Lung (tissue), 12 donors: ENCODE measurements around the gene CELSR1. TPM values are rescaled to one million over a fixed set of nuclear protein-coding genes. Genes with fewer than 3 reads are reported as not detected.

ENCODE experiments used
- ATAC-seq: fragments of 200-7000 bp; cut with Tn5 transposase; one replicate; pipeline ENCODE4 v1.9.1; 2020; ENCODE audit warnings: moderate number of reproducible peaks; ENCODE audit not compliant: insufficient read depth, low FRiP score
- DNase-seq, 3 donors: peaks; one replicate each; pipeline ENCODE4 v3.0.0-alpha.2; 2013 to 2017
- H3K27ac ChIP-seq, 2 donors: one replicate each; pipeline ENCODE4 v1.5.1; 2013; ENCODE audit warnings: mild to moderate bottlenecking in 2 of 2, moderate library complexity in 2 of 2, control low read depth in 1 of 2, inconsistent platforms in 1 of 2, low read depth in 1 of 2, low read length in 1 of 2
- H3K27me3 ChIP-seq, 3 donors: one replicate each; pipeline ENCODE4 v1.5.1; 2013; ENCODE audit warnings: low read length in 2 of 3; ENCODE audit not compliant: control insufficient read depth in 3 of 3, insufficient read depth in 3 of 3
- H3K36me3 ChIP-seq, 4 donors: one replicate each; pipeline ENCODE4 v1.5.1; 2013; ENCODE audit warnings: low read length in 4 of 4, mild to moderate bottlenecking in 1 of 4, moderate library complexity in 1 of 4; ENCODE audit not compliant: control insufficient read depth in 4 of 4, insufficient read depth in 4 of 4
- H3K4me1 ChIP-seq, 5 donors: one replicate each; pipeline ENCODE4 v1.5.1; 2013; ENCODE audit warnings: low read length in 5 of 5, mild to moderate bottlenecking in 2 of 5, moderate library complexity in 1 of 5; ENCODE audit not compliant: control insufficient read depth in 5 of 5, insufficient read depth in 5 of 5
- H3K4me3 ChIP-seq: one replicate; pipeline ENCODE4 v1.5.1; 2013; ENCODE audit warnings: mild to moderate bottlenecking, control low read depth, moderate library complexity
- H3K9ac ChIP-seq, 2 donors: one replicate each; pipeline ENCODE4 v1.5.1; 2013; ENCODE audit warnings: low read length in 2 of 2, control low read depth in 1 of 2; ENCODE audit not compliant: insufficient read depth in 1 of 2
- H3K9me3 ChIP-seq, 4 donors: one replicate each; pipeline ENCODE4 v1.5.1; 2013; ENCODE audit warnings: low read length in 3 of 4, mild to moderate bottlenecking in 1 of 4, moderate library complexity in 1 of 4; ENCODE audit not compliant: control insufficient read depth in 4 of 4, insufficient read depth in 3 of 4
- WGBS, 2 donors: extraction: QIAGEN DNeasy Blood & Tissue Kit; methylation state at CpG; one replicate each; pipeline ENCODE4 v1.1.7; 2013; 5-methylcytosine and 5-hydroxymethylcytosine counted together
- polyA plus RNA-seq, 2 donors: library from polyadenylated mRNA; stranded (reverse); fragments of 200-250 nt; gene quantifications; one replicate each; pipeline ENCODE4 v1.2.1, GENCODE V29; 2013
- total RNA-seq, 2 donors: library from RNA; depleted of rRNA in 1 of 2; stranded (reverse); fragments of >200 nt in 1 of 2; gene quantifications; one replicate each; pipeline ENCODE4 v1.2.1, GENCODE V29; 2014 to 2021
- TF ChIP-seq, protein P1 (sequence below): IDR thresholded peaks from 2 replicates; pipeline ENCODE4 v1.5.1; 2012; ENCODE audit warnings: mild to moderate bottlenecking; ENCODE audit errors: control extremely low read depth, extremely low read depth
- donor health status: control.
- donor health status: control.
- donor health status: Bipolar disorder and iron deficiency.
- donor health status: healthy.
- donor health status: DM: yes; HTN: yes; CAD: no.

CELSR1 gene
- total and polyA plus RNA-seq, 4 donors: 14.0 to 65.9 (median 32.7) TPM

DNA sequence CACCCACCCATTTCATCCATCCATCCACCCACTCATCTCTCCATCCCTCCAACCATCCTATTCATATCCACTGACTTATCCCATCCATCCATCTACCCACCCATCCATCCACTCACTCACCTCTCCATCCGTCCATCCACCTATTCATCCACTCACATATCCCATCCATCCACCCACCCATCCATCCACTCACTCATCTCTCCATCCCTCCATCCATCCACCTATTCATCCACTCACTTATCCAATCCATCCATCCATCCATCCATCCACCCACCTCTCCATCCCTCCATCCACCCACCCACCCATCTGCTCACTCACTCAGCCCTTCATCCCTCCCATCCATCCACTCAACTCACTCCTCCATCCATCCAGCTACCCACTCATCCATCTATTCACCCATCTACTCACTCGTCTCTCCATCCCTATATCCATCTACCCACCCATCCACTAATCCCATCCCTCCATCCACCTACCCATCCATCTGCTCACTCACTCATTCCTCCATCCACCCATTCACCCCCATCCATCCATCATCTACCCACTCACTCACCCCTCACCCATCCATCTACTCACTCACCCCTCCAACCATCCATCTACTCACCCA, 165.7 kb downstream of the CELSR1 start:
- Histone ChIP-seq H3K4me1 (peaks cover 0 to 8% (median 0%) of the 10 kb centered on the region in 5 donors), H3K27me3 (no peaks in the 10 kb centered on the region), H3K27ac (no peak overlapping the region), H3K4me3 (no peak overlapping the region), H3K36me3 (peaks cover 0 to 5% (median 0%) of the 10 kb centered on the region in 4 donors), H3K9me3 (peaks cover 0 to 6% (median 0%) of the 10 kb centered on the region in 4 donors), H3K9ac (no peak overlapping the region)
- ATAC-seq (no peak), DNase-seq (no peak)
- WGBS, 2 donors: 91% methylated on average over 2 of the region's 2 CpGs
- TF ChIP-seq, protein P1, sequence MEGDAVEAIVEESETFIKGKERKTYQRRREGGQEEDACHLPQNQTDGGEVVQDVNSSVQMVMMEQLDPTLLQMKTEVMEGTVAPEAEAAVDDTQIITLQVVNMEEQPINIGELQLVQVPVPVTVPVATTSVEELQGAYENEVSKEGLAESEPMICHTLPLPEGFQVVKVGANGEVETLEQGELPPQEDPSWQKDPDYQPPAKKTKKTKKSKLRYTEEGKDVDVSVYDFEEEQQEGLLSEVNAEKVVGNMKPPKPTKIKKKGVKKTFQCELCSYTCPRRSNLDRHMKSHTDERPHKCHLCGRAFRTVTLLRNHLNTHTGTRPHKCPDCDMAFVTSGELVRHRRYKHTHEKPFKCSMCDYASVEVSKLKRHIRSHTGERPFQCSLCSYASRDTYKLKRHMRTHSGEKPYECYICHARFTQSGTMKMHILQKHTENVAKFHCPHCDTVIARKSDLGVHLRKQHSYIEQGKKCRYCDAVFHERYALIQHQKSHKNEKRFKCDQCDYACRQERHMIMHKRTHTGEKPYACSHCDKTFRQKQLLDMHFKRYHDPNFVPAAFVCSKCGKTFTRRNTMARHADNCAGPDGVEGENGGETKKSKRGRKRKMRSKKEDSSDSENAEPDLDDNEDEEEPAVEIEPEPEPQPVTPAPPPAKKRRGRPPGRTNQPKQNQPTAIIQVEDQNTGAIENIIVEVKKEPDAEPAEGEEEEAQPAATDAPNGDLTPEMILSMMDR: no peak

DNA sequence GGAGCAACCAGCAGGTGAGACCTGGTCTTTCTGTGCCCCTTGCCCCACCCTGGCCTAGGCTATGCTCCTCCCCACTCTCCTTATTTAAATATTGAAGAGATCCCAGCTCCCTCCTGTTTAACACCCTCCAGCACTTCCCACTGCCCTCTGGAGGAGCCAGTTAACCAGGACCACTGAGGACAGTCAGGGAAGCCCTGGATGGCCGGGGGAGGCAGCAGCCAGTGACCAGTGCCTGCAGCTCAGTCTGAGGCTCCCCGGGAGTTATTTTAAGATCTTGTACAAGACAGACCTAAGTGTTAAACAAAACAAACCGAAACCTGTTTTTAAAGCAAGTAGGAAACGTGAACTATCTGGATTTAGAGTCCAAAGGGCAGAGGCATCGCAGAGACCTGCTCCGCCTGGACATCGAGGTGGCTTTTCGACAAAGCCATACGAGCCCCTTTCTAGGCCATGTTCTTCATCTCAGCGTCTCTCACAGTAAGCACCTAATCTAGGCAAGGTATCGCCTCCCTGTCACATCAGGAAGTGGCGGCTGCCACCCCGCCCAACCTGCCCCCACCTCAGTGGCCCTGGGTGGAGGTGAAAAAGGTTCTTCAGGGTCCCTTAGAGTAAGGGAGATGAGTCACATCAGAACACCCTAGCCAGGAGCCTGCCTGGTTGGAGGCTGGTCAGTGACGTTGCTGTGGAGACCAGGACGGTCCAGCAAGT, 166.7 kb downstream of the CELSR1 start:
- H3K4me1 ChIP-seq: peaks cover 0 to 8% (median 0%) of the 10 kb centered on the region in 5 donors
- ATAC-seq: no peak
- DNase-seq: no peak

DNA sequence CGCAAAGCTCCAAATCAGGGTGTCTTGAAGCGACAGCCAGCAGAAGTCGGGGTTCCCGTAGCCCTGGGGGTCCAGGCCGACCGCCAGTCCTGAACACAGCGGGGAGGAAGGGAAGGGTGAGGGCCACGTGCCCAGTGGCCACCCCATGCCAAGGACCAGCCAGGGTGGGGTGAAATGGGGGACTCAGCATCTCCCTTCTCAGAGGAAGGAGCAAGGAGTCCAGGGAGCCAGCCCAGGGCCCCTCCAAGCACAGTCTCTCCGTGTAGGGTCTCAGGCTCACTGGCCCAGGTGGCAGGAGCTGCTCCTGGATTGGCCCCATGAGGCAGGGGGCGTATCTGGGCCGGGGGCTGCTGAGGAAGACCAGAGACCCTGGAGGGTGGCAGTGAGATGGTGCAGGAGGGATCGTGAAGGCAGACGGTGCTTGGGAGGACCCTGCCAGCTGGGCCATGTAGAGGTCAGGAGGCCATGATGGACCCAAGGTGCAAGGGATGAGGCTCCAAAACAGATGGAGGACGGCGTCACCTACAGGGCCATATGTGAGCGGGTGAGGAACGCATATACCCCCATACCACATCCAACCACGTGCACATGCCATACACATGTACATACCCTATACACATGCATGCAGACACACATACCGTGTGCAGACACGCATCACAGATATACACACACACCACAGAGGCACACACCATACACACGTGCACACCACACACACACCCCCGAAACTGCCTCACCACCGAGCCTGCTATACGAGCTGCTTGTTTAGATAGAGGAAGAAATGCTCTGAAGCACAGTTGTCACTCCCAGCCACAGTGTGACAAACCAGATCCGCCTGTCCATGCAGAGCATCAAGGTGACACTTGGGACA, 167.5 kb downstream of the CELSR1 start:
- DNase-seq (no peak), ATAC-seq (no peak)
- Histone ChIP-seq H3K27ac (no peak overlapping the region), H3K4me1 (peaks cover 0 to 8% (median 0%) of the 10 kb centered on the region in 5 donors), H3K9me3 (peaks cover 0 to 4% (median 0%) of the 10 kb centered on the region in 4 donors), H3K36me3 (peaks cover 0 to 8% (median 0%) of the 10 kb centered on the region in 4 donors), H3K4me3 (no peak overlapping the region), H3K9ac (no peak overlapping the region), H3K27me3 (no peaks in the 10 kb centered on the region)
- WGBS, 2 donors: 84 to 91% methylated on average over 24 to 25 of the region's 25 CpGs
- TF ChIP-seq, protein P1: no peak

More for the DNA sequence above, 166.7 kb downstream of the CELSR1 start:
- Histone ChIP-seq H3K9ac (no peak overlapping the region), H3K4me3 (no peak overlapping the region), H3K9me3 (peaks cover 0 to 6% (median 0%) of the 10 kb centered on the region in 4 donors), H3K27ac (no peak overlapping the region), H3K36me3 (peaks cover 0 to 5% (median 0%) of the 10 kb centered on the region in 4 donors), H3K27me3 (no peaks in the 10 kb centered on the region)
- 78 to 84% methylated on average over 15 of the region's 15 CpGs for WGBS, 2 donors
- TF ChIP-seq, protein P1: no peak
